Endometrial microvascular endothelial cells (primary cell): ENCODE results near the gene MBD2. TPM values are rescaled to one million over a fixed set of nuclear protein-coding genes. Genes with fewer than 3 reads are reported as not detected.

Experiments used
- in situ Hi-C: cut with HindIII; loops from 2 replicates; pipeline ENCODE4 v1.10.0; 2017; ENCODE audit warnings: low sequenced_read_pairs, low pct_unique_long_range_greater_than_20kb; ENCODE audit errors: inconsistent ontology term
- total RNA-seq: library from RNA; depleted of rRNA; stranded (reverse); fragments of >200 nt; gene quantifications from one replicate; pipeline ENCODE4 v1.2.3, GENCODE V29; 2015; ENCODE audit errors: inconsistent ontology term

Gene MBD2
- total RNA-seq, 1 donor from 2014 or later, result 23.5 TPM

DNA sequence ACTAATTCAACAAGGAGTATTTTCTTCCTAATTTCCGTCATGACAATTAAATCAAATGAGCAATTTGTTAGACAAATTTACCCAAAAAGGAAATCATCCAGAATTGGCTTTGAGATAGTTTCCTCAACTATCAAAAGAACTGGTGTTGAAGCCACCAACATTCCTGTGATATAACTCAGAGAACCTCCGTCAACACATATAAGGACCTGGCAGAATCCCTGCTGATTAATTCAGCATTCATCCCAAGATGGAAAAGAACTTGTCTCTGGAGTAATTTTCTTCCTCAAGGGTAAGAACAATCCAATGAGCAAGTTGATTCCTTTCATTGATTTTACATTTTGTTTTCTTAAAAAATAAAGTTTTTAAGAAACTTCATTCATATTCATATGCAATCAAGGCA is 62.0 kb downstream of the MBD2 start:
- in situ Hi-C loops, result no loop called here

DNA sequence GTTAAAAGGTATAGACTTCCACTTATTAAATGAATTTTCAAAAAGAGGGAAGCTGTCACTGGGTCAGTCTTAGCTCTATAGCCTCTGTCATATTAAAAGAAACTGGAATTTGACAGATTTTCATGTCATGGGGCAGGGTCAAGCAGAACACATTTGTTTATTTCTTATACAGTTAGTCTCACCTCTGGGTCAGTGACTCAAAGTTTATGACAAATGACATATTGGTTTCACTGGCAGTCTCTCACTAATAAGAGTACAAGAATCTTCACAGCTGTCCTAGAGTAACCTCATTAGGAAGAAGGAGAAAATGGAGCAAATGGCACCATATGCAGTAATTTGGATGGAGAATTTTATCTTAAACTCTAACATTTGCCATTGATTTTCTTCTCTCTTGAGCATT is 63.2 kb downstream of the MBD2 start:
- in situ Hi-C loops, result no loop called here

GRCh38 chr18:54159906-54160305 is 64.6 kb downstream of the MBD2 start:
- in situ Hi-C loops, result no loop called here

- in situ Hi-C loops, result no loop called here
Observed at GRCh38 chr18:54157646-54158385, 66.7 kb downstream of the MBD2 start.

DNA sequence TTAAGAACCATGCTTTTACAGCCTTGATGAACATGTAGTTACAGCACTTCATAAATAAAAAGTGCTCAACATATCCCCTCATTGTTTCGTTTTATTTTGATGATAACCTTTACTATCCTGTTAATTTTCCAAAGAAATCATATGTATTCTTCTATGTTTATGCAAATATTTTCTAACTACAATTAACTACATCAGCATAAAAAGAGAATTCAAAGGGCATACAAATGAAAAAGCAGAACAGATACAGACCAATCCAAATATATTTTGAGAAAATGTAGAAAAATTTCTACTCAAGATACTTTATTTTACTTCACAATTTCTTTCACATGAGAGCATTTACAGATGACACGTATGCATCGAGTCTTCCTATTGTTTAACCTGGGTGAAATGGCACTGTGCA is 69.1 kb downstream of the MBD2 start:
- in situ Hi-C loops, result no loop called here

DNA sequence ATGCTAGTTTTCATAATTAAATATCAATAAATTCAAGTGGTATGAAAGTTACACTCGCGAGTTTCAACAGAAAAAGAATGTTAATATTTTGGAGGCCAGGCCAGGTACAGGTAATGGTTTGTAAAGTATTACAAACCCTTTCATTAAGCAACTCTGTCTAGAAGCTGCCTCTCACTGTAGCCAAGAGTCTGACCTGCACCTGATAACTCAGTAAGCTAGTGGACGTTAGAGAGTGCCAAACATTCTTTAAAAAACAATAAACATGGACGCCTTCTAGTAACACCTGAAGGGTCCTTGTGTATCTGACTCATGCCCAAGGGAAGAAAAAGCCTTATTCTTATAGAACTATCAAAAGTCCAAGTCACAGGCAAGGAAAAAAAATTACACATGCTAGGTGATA is 70.2 kb downstream of the MBD2 start:
- in situ Hi-C loops, result no loop called here

- in situ Hi-C loops, result no loop called here
Observed at GRCh38 chr18:54151376-54151775, 73.1 kb downstream of the MBD2 start.

- in situ Hi-C loops, result no loop called here
Observed at GRCh38 chr18:54150226-54150625, 74.2 kb downstream of the MBD2 start.

GRCh38 chr18:54149078-54149697 is 75.3 kb downstream of the MBD2 start:
- in situ Hi-C loops, result no loop called here

- in situ Hi-C loops, result no loop called here
Observed at GRCh38 chr18:54148678-54149077, 75.8 kb downstream of the MBD2 start.

DNA sequence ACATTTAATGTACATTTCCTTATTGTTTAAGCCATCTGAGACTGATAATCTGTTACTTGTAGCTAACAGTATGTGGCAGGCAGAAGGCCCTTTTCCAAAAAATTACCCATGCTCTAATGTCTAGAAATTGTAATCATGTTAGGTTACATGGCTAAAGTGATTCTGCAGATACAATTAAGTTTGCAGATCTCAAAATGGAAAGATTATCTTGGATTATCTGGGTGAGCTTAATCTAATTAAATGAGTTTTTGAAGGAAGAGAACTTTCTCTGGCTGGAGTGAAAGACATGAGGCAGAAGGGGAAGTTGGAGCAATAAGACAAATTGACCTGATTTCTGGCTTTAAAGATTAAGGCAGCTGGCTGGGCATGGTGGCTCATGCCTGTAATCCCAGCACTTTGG is 76.3 kb downstream of the MBD2 start:
- in situ Hi-C loops, result no loop called here

- in situ Hi-C loops, result no loop called here
Observed at GRCh38 chr18:54147439-54147838, 77.0 kb downstream of the MBD2 start.

- in situ Hi-C loops, result no loop called here
Observed at GRCh38 chr18:54141041-54141608, 83.3 kb downstream of the MBD2 start.

GRCh38 chr18:54140641-54141040 is 83.8 kb downstream of the MBD2 start:
- in situ Hi-C loops, result no loop called here

GRCh38 chr18:54135216-54135615 is 89.3 kb downstream of the MBD2 start:
- in situ Hi-C loops, result no loop called here

- in situ Hi-C loops, result no loop called here
Observed at GRCh38 chr18:54134053-54134452, 90.4 kb downstream of the MBD2 start.

DNA sequence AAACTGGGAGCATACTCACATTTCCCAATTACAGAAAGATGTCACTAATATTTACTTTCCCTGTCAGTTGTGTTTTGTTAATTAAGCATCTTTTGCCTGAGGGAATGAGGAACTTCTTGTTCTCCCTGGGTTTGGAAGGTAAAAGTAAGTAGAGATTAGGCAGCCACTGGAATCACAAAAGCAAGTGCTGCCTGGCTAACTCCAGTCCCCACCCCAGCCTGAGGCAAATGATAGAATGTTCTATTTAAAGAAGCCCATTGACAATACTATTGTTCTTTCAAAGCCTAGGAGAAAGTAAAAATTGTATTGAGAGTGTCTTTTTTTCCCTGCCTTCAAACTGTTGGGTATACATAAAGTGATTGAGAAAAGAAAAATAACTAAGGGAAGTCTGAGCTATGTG is 93.8 kb downstream of the MBD2 start:
- in situ Hi-C loops, result no loop called here

DNA sequence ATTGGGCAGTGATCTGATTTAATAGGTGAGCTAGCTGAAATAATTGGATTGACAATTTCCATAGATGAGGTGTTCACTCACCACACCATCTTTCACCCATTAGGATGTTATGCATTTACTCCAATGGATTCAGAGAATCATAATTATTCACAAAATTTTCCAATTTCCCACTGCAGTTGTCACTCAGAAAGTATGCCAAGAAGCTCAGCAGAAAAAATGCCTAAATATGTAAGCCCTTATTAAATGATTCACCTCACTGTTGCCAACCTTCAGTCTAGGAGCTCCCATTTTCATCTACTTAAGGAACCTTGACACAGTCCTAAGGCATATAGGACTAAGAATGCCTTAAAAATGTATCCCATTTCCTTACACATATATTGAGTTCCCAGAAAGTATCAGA is 94.3 kb downstream of the MBD2 start:
- in situ Hi-C loops, result no loop called here

DNA sequence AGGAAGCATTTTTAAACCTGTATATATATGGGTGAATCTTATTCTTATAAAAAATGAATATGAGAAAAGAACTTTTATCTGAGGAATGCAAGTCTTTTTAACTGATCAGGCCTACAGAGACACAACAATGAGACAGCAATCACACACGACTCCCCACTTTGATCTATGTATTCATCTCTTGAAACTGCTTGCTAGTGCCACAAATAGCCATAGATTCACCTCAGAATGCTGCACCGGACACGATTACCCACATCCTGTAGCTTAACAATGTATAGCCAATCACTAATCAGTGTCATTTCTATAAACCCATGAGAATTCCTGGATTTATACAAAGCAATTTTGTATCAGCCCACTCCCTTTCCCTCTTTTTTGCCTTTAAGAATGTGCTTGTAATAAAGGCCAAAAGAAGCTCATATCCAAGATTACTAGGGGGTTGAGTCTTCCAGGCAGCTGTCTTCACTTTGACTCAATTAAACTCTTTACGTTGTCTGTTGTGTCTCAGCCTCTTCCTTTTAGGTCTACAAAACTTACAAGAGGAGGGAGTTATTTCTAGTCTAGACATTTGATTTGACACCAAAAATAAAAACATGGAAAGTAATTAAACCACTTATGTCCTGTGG is 94.9 kb downstream of the MBD2 start:
- in situ Hi-C loops, result no loop called here

DNA sequence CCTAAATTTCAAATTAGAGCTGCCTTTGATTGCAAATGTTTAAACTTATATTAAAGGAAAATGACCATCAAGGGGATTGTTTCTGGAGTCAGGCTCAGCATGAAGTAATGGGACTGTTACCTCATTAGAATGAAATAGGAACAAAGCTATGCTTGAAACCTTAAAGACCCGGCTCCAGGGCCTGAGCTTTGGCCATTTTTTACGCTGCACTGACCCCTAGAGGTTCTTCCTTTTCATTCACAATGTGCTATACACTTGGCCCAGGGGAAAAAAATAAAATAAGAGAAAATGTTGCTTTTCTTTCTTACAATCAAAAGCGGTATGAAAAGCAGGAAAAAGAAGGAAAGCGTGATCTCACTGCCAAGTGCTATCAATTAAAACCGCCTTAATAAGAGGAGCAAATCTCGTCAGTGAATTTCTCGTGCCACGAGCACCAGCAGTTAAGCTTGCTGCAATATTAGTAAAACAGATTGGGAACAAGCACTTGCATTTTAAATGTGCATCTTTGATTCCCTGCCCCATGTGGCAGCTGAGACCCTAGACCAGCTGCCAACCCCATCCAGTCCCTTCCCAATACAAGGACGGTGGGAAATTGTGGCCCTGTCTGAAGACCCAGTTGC is 96.6 kb downstream of the MBD2 start:
- in situ Hi-C loops, result no loop called here
